ENCODE results near the gene MED29. TPM values are rescaled to one million over a fixed set of nuclear protein-coding genes. Genes with fewer than 3 reads are reported as not detected.

Gene MED29
- total and polyA plus RNA-seq, 10 of the 15 experiments (the other 5 are each of a cell fraction or from before 2014, with no cell fraction given): 3.2 to 36.6 (median 22.8) TPM

DNA sequence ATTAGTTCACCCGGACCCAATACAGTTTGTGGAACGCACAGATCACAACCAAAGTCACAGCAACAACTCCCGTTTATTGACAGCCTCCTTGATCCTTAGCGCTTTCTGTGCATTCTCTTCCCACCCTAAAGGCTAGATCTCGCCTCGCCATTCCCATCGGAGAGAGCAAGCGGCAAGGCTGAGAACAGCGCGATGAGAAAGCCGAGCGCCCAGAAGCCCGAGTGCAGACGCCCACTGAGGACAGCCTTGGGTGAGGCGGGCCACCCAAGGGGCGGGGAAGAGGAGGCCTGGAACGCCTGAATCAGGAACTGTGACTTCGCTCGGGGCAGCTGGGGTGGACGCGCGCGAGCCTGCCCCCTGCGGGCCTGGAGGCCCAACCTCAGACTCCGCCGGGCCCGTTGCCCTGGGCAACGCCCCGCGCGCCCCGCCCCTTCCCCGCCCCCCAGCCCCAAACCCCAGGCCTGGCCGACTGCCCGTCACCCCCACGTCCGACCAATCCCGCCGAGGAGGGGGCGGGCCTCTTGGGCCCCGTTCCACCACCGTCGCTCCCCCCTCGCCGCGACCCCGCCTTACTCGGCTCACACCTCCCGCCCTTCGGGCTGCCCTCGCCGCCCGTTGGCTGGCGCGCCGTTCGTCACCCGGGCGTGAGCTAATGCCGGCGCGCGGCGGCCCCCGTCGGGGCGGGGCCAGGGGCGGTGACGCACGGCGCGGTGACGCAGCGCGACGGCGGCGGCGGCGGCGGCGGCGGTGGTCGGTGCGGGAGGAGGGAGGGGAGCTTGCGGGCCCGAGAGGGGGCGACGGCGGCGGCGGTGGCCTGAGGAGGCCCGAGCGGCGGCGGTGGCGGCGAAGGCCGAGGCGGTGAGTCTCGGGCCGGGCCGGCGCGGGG lies 49.2 kb upstream of the MED29 start, which contains the start of gene SAMD4B (continued):
- TF ChIP-seq RFX5 (IDR thresholded peaks at IDR 0.05; ENCODE audit: low read depth, low read length) (peak; percentile 43; the same call in 1 of the 2 replicates), ZBED1 (IDR thresholded peaks at IDR 0.05; ENCODE audit: borderline replicate concordance) (peak; percentile 68; the same call in 1 of the 2 replicates), ZNF384 (IDR thresholded peaks at IDR 0.05; ENCODE audit: borderline replicate concordance, low read depth, low read length) (no peak), MEF2B (IDR thresholded peaks at IDR 0.05; ENCODE audit: partially characterized antibody, poor library complexity, severe bottlenecking) (peak; percentile 50), ESRRA (IDR thresholded peaks at IDR 0.05; ENCODE audit: low read length) (0 out of 2 replicates have a peak, but pooled peaks have one; percentile 42), ZNF24 (IDR thresholded peaks at IDR 0.05) (no peak), HCFC1 (IDR thresholded peaks at IDR 0.05; ENCODE audit: low read length) (peak; percentile 73), MTA2 (IDR thresholded peaks at IDR 0.05; ENCODE audit: low read depth) (0 out of 2 replicates have a peak, but pooled peaks have one; percentile 43), MTA3 (IDR thresholded peaks at IDR 0.05; ENCODE audit: borderline replicate concordance, low read length) (no peak), NR2F1 (conservative IDR thresholded peaks at IDR 0.05) (peak; percentile 38; the same call in 1 of the 2 replicates), ZSCAN29 (IDR thresholded peaks at IDR 0.05) (no peak), NR2C2 (IDR thresholded peaks at IDR 0.05; ENCODE audit: borderline replicate concordance, control insufficient read depth, insufficient read length, low read depth) (no peak), BACH1 (IDR thresholded peaks at IDR 0.05; ENCODE audit: borderline replicate concordance) (peak; percentile 59), SMAD1 (IDR thresholded peaks at IDR 0.05; ENCODE audit: low read depth, partially characterized antibody) (peak; percentile 81), ZNF274 (IDR thresholded peaks at IDR 0.05; ENCODE audit: insufficient read depth, insufficient read length) (no peak), ETV6 (conservative IDR thresholded peaks at IDR 0.05 in 1 of 2, IDR thresholded peaks at IDR 0.05 in 1 of 2; ENCODE audit: borderline replicate concordance in 1 of 2, low read depth in 1 of 2) (no peak), SMAD5 (IDR thresholded peaks at IDR 0.05; ENCODE audit: low read depth) (peak; percentile 92), STAT3 (IDR thresholded peaks at IDR 0.05; ENCODE audit: low read depth, low read length) (no peak)
- TF ChIP-seq, protein P1, sequence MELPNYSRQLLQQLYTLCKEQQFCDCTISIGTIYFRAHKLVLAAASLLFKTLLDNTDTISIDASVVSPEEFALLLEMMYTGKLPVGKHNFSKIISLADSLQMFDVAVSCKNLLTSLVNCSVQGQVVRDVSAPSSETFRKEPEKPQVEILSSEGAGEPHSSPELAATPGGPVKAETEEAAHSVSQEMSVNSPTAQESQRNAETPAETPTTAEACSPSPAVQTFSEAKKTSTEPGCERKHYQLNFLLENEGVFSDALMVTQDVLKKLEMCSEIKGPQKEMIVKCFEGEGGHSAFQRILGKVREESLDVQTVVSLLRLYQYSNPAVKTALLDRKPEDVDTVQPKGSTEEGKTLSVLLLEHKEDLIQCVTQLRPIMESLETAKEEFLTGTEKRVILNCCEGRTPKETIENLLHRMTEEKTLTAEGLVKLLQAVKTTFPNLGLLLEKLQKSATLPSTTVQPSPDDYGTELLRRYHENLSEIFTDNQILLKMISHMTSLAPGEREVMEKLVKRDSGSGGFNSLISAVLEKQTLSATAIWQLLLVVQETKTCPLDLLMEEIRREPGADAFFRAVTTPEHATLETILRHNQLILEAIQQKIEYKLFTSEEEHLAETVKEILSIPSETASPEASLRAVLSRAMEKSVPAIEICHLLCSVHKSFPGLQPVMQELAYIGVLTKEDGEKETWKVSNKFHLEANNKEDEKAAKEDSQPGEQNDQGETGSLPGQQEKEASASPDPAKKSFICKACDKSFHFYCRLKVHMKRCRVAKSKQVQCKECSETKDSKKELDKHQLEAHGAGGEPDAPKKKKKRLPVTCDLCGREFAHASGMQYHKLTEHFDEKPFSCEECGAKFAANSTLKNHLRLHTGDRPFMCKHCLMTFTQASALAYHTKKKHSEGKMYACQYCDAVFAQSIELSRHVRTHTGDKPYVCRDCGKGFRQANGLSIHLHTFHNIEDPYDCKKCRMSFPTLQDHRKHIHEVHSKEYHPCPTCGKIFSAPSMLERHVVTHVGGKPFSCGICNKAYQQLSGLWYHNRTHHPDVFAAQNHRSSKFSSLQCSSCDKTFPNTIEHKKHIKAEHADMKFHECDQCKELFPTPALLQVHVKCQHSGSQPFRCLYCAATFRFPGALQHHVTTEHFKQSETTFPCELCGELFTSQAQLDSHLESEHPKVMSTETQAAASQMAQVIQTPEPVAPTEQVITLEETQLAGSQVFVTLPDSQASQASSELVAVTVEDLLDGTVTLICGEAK (IDR thresholded peaks at IDR 0.05; ENCODE audit: borderline replicate concordance): peak; percentile 77
- TF ChIP-seq, protein P2, sequence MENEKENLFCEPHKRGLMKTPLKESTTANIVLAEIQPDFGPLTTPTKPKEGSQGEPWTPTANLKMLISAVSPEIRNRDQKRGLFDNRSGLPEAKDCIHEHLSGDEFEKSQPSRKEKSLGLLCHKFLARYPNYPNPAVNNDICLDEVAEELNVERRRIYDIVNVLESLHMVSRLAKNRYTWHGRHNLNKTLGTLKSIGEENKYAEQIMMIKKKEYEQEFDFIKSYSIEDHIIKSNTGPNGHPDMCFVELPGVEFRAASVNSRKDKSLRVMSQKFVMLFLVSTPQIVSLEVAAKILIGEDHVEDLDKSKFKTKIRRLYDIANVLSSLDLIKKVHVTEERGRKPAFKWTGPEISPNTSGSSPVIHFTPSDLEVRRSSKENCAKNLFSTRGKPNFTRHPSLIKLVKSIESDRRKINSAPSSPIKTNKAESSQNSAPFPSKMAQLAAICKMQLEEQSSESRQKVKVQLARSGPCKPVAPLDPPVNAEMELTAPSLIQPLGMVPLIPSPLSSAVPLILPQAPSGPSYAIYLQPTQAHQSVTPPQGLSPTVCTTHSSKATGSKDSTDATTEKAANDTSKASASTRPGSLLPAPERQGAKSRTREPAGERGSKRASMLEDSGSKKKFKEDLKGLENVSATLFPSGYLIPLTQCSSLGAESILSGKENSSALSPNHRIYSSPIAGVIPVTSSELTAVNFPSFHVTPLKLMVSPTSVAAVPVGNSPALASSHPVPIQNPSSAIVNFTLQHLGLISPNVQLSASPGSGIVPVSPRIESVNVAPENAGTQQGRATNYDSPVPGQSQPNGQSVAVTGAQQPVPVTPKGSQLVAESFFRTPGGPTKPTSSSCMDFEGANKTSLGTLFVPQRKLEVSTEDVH (IDR thresholded peaks at IDR 0.05; ENCODE audit: low read depth, partially characterized antibody): peak; percentile 37

All from GM12878 (cell line).